ENCODE data around the gene DNAAF1.

DNA sequence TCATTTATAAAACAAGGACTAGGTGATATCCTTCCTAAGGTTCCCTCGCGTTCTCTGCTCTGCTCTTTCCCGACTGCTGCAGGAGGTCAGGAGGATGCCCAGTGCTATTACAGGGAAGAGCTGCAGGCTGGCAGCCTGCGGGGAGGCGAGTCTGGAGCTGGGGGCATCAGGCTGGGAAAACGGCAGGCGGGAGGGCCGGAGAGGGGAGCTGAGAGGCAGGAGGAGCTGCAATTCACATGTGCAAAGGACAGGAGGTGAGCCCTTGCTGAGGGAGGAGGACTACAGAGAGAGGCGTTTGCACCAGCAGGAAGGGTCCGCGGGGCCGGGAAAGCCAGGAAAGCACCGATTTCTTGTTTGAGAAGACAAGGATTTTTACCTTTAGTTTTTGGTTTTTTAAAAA is 54.0 kb downstream of the DNAAF1 start:
- TF ChIP-seq EZH2 (IDR thresholded peaks at IDR 0.05; ENCODE audit: low read depth, unreplicated experiment) (no peak), POLR2AphosphoS5 (IDR thresholded peaks at IDR 0.05; ENCODE audit: low read depth) (no peak), ZNF331 (CRISPR knock-in tag; IDR thresholded peaks at IDR 0.05; ENCODE audit: low read depth) (no peak), CREB1 (CRISPR knock-in tag; IDR thresholded peaks at IDR 0.05; ENCODE audit: low read depth) (no peak), STAT1 (IDR thresholded peaks at IDR 0.05; ENCODE audit: unreplicated experiment) (no peak), NANOG (IDR thresholded peaks at IDR 0.05; ENCODE audit: borderline replicate concordance) (no peak), EZH2phosphoT487 (IDR thresholded peaks at IDR 0.05; ENCODE audit: unreplicated experiment) (no peak), JUNB (IDR thresholded peaks at IDR 0.05; ENCODE audit: unreplicated experiment) (no peak), ZNF114 (CRISPR knock-in tag; IDR thresholded peaks at IDR 0.05) (no peak)
- TF ChIP-seq, protein P1, sequence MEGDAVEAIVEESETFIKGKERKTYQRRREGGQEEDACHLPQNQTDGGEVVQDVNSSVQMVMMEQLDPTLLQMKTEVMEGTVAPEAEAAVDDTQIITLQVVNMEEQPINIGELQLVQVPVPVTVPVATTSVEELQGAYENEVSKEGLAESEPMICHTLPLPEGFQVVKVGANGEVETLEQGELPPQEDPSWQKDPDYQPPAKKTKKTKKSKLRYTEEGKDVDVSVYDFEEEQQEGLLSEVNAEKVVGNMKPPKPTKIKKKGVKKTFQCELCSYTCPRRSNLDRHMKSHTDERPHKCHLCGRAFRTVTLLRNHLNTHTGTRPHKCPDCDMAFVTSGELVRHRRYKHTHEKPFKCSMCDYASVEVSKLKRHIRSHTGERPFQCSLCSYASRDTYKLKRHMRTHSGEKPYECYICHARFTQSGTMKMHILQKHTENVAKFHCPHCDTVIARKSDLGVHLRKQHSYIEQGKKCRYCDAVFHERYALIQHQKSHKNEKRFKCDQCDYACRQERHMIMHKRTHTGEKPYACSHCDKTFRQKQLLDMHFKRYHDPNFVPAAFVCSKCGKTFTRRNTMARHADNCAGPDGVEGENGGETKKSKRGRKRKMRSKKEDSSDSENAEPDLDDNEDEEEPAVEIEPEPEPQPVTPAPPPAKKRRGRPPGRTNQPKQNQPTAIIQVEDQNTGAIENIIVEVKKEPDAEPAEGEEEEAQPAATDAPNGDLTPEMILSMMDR (conservative IDR thresholded peaks at IDR 0.05; ENCODE audit: low read depth in 2 of 2), result no peak
- TF ChIP-seq, protein P2, sequence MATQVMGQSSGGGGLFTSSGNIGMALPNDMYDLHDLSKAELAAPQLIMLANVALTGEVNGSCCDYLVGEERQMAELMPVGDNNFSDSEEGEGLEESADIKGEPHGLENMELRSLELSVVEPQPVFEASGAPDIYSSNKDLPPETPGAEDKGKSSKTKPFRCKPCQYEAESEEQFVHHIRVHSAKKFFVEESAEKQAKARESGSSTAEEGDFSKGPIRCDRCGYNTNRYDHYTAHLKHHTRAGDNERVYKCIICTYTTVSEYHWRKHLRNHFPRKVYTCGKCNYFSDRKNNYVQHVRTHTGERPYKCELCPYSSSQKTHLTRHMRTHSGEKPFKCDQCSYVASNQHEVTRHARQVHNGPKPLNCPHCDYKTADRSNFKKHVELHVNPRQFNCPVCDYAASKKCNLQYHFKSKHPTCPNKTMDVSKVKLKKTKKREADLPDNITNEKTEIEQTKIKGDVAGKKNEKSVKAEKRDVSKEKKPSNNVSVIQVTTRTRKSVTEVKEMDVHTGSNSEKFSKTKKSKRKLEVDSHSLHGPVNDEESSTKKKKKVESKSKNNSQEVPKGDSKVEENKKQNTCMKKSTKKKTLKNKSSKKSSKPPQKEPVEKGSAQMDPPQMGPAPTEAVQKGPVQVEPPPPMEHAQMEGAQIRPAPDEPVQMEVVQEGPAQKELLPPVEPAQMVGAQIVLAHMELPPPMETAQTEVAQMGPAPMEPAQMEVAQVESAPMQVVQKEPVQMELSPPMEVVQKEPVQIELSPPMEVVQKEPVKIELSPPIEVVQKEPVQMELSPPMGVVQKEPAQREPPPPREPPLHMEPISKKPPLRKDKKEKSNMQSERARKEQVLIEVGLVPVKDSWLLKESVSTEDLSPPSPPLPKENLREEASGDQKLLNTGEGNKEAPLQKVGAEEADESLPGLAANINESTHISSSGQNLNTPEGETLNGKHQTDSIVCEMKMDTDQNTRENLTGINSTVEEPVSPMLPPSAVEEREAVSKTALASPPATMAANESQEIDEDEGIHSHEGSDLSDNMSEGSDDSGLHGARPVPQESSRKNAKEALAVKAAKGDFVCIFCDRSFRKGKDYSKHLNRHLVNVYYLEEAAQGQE (IDR thresholded peaks at IDR 0.05; ENCODE audit: unreplicated experiment), result no peak
- TF ChIP-seq, protein P3, sequence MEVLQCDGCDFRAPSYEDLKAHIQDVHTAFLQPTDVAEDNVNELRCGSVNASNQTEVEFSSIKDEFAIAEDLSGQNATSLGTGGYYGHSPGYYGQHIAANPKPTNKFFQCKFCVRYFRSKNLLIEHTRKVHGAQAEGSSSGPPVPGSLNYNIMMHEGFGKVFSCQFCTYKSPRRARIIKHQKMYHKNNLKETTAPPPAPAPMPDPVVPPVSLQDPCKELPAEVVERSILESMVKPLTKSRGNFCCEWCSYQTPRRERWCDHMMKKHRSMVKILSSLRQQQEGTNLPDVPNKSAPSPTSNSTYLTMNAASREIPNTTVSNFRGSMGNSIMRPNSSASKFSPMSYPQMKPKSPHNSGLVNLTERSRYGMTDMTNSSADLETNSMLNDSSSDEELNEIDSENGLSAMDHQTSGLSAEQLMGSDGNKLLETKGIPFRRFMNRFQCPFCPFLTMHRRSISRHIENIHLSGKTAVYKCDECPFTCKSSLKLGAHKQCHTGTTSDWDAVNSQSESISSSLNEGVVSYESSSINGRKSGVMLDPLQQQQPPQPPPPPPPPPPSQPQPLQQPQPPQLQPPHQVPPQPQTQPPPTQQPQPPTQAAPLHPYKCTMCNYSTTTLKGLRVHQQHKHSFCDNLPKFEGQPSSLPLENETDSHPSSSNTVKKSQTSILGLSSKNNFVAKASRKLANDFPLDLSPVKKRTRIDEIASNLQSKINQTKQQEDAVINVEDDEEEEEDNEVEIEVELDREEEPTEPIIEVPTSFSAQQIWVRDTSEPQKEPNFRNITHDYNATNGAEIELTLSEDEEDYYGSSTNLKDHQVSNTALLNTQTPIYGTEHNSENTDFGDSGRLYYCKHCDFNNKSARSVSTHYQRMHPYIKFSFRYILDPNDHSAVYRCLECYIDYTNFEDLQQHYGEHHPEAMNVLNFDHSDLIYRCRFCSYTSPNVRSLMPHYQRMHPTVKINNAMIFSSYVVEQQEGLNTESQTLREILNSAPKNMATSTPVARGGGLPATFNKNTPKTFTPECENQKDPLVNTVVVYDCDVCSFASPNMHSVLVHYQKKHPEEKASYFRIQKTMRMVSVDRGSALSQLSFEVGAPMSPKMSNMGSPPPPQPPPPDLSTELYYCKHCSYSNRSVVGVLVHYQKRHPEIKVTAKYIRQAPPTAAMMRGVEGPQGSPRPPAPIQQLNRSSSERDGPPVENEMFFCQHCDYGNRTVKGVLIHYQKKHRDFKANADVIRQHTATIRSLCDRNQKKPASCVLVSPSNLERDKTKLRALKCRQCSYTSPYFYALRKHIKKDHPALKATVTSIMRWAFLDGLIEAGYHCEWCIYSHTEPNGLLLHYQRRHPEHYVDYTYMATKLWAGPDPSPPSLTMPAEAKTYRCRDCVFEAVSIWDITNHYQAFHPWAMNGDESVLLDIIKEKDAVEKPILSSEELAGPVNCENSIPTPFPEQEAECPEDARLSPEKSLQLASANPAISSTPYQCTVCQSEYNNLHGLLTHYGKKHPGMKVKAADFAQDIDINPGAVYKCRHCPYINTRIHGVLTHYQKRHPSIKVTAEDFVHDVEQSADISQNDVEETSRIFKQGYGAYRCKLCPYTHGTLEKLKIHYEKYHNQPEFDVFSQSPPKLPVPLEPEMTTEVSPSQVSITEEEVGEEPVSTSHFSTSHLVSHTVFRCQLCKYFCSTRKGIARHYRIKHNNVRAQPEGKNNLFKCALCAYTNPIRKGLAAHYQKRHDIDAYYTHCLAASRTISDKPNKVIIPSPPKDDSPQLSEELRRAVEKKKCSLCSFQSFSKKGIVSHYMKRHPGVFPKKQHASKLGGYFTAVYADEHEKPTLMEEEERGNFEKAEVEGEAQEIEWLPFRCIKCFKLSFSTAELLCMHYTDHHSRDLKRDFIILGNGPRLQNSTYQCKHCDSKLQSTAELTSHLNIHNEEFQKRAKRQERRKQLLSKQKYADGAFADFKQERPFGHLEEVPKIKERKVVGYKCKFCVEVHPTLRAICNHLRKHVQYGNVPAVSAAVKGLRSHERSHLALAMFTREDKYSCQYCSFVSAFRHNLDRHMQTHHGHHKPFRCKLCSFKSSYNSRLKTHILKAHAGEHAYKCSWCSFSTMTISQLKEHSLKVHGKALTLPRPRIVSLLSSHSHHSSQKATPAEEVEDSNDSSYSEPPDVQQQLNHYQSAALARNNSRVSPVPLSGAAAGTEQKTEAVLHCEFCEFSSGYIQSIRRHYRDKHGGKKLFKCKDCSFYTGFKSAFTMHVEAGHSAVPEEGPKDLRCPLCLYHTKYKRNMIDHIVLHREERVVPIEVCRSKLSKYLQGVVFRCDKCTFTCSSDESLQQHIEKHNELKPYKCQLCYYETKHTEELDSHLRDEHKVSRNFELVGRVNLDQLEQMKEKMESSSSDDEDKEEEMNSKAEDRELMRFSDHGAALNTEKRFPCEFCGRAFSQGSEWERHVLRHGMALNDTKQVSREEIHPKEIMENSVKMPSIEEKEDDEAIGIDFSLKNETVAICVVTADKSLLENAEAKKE (CRISPR knock-in tag; IDR thresholded peaks at IDR 0.05), result no peak
- TF ChIP-seq, protein P4, sequence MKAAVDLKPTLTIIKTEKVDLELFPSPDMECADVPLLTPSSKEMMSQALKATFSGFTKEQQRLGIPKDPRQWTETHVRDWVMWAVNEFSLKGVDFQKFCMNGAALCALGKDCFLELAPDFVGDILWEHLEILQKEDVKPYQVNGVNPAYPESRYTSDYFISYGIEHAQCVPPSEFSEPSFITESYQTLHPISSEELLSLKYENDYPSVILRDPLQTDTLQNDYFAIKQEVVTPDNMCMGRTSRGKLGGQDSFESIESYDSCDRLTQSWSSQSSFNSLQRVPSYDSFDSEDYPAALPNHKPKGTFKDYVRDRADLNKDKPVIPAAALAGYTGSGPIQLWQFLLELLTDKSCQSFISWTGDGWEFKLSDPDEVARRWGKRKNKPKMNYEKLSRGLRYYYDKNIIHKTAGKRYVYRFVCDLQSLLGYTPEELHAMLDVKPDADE (IDR thresholded peaks at IDR 0.05), result no peak
